ENCODE measurements around the gene NLGN1. TPM values are rescaled to one million over a fixed set of nuclear protein-coding genes. Genes with fewer than 3 reads are reported as not detected.

The NLGN1 gene
- total and polyA plus RNA-seq, 9 of the 15 experiments (the other 6 are each of a cell fraction or from before 2014, with no cell fraction given): under 0.01 to 0.01 TPM; not detected in 7

- no peak for TF ChIP-seq PRDM10 (IDR thresholded peaks at IDR 0.05; ENCODE audit: partially characterized antibody)
- TF ChIP-seq CSDE1 (IDR thresholded peaks at IDR 0.05): no peak
- no peak for TF ChIP-seq MBD2 (IDR thresholded peaks at IDR 0.05; ENCODE audit: borderline replicate concordance, low read depth)
- TF ChIP-seq HNRNPL (IDR thresholded peaks at IDR 0.05; ENCODE audit: low read depth, low read length): no peak
- no peak for TF ChIP-seq THRAP3 (IDR thresholded peaks at IDR 0.05; ENCODE audit: borderline replicate concordance)
Measured at GRCh38 chr3:174216946-174217718, 819.6 kb downstream of the NLGN1 start (continued).

GRCh38 chr3:174218016-174218415 is 820.5 kb downstream of the NLGN1 start:
- DNase-seq (ENCODE audit: extremely low read depth in 1 of 4, low spot score in 3 of 4) (no peak), ATAC-seq (no peak), FAIRE-seq (no peak)
- 5% methylated on average over 1 of the region's 1 CpG for WGBS (ENCODE audit: insufficient coverage, low coverage, missing lambda C conversion rate)
- no peaks in the 10 kb centered on the region; the same call in 1 of the 2 replicates for H3K9me3 ChIP-seq (replicated peaks; ENCODE audit: control insufficient read depth, insufficient read depth, low read depth, low read length)
- H3K9me1 ChIP-seq (ENCODE audit: control insufficient read depth, insufficient read depth, low read length): no peaks in the 10 kb centered on the region
- H2AFZ ChIP-seq (ENCODE audit: low read depth, low read length): no peak overlapping the region
- H3K4me1 ChIP-seq (replicated peaks in 1 of 2; ENCODE audit: control insufficient read depth in 2 of 2, insufficient read depth in 2 of 2, low read length in 2 of 2): no peaks in the 10 kb centered on the region
- no peak overlapping the region for H3K4me3 ChIP-seq
- H3K27ac ChIP-seq (ENCODE audit: extremely low read depth, low read depth, low read length): no peak overlapping the region
- H3K9ac ChIP-seq (ENCODE audit: insufficient read depth in 1 of 2, low read depth in 2 of 2, low read length in 2 of 2): no peak overlapping the region
- POLR2A ChIA-PET: no interaction called here
- CTCF ChIA-PET (ENCODE audit: low intra/inter-chr PET ratio): no interaction called here
- BruUV-seq (replicated peaks): no TSS peak
- intact Hi-C loops (cut with micrococcal nuclease) (no loop called here), in situ Hi-C loops (cut with MboI) (no loop called here)
- H4K20me1 ChIP-seq (replicated peaks; ENCODE audit: control insufficient read depth, insufficient read depth, low read length): no peaks in the 10 kb centered on the region
- no peak overlapping the region for H3K4me2 ChIP-seq (ENCODE audit: insufficient read depth, low read length)
- no peaks in the 10 kb centered on the region for H3K79me2 ChIP-seq (ENCODE audit: control insufficient read depth, insufficient read depth, low read length)
- no peaks in the 10 kb centered on the region for H3K27me3 ChIP-seq (ENCODE audit: control insufficient read depth in 2 of 2, insufficient read depth in 2 of 2, low read length in 2 of 2)
- H3K36me3 ChIP-seq (ENCODE audit: control insufficient read depth, insufficient read depth, low read length): no peaks in the 10 kb centered on the region
- no peak for TF ChIP-seq HMBOX1 (IDR thresholded peaks at IDR 0.05)
- TF ChIP-seq L3MBTL2 (IDR thresholded peaks at IDR 0.05): no peak
- no peak for TF ChIP-seq AFF1 (IDR thresholded peaks at IDR 0.05; ENCODE audit: low read depth in 1 of 2, partially characterized antibody in 2 of 2)
- TF ChIP-seq HDAC1 (IDR thresholded peaks at IDR 0.05): no peak
- TF ChIP-seq CCNT2 (IDR thresholded peaks at IDR 0.05; ENCODE audit: borderline replicate concordance, extremely low read depth, insufficient read length, low read depth, low read length): no peak
- TF ChIP-seq NCOR1 (IDR thresholded peaks at IDR 0.05): no peak
- TF ChIP-seq ZNF57 (CRISPR knock-in tag; IDR thresholded peaks at IDR 0.05): no peak
